GM18502 (cell line): ENCODE data around the gene BOLA3.
"Not testable (repeated sequence)": the region's sequence is repeated elsewhere in the genome, so short reads cannot be mapped to it uniquely, and the experiment has no call there.

Experiments used
- ATAC-seq: cut with Tn5 transposase; IDR thresholded peaks from one replicate; pipeline ENCODE4 v1.9.1; 2021; ENCODE audit warnings: mild to moderate bottlenecking; ENCODE audit not compliant: unreplicated experiment, poor library complexity

The BOLA3 gene

GRCh38 chr2:74105413-74105812, 42.3 kb downstream of the BOLA3 start:
- ATAC-seq, result no peak

- ATAC-seq, result no peak
These were observed 42.9 kb downstream of the BOLA3 start for GRCh38 chr2:74104839-74105238.

- ATAC-seq, result no peak
These were observed 43.9 kb downstream of the BOLA3 start for GRCh38 chr2:74103763-74104162.

GRCh38 chr2:74102516-74102915, 45.2 kb downstream of the BOLA3 start:
- ATAC-seq, result no peak

GRCh38 chr2:74101574-74102300, 46.0 kb downstream of the BOLA3 start:
- no peak for ATAC-seq

GRCh38 chr2:74100254-74101216, 47.2 kb downstream of the BOLA3 start:
- no peak for ATAC-seq

- no peak for ATAC-seq
These were observed 47.9 kb downstream of the BOLA3 start for GRCh38 chr2:74099835-74100234.

GRCh38 chr2:74099271-74099670, 48.4 kb downstream of the BOLA3 start:
- ATAC-seq, result no peak

- ATAC-seq, result no peak
These were observed 50.1 kb downstream of the BOLA3 start for GRCh38 chr2:74097574-74097973.

GRCh38 chr2:74096052-74096451, 51.7 kb downstream of the BOLA3 start:
- ATAC-seq, result no peak

- no peak for ATAC-seq
These were observed 52.1 kb downstream of the BOLA3 start for GRCh38 chr2:74095632-74096031.

- ATAC-seq, result no peak
These were observed 53.4 kb downstream of the BOLA3 start for GRCh38 chr2:74094291-74094690.

- ATAC-seq, result no peak
These were observed 53.9 kb downstream of the BOLA3 start for GRCh38 chr2:74093840-74094239.

- no peak for ATAC-seq
These were observed 54.3 kb downstream of the BOLA3 start for GRCh38 chr2:74093426-74093825.

GRCh38 chr2:74092275-74092674, 55.4 kb downstream of the BOLA3 start:
- ATAC-seq, result no peak

- ATAC-seq, result no peak
These were observed 56.3 kb downstream of the BOLA3 start for GRCh38 chr2:74091391-74091790.

GRCh38 chr2:74089816-74090745, 57.6 kb downstream of the BOLA3 start:
- ATAC-seq, result no peak

- not testable (repeated sequence) for ATAC-seq
These were observed 59.0 kb downstream of the BOLA3 start for GRCh38 chr2:74088676-74089075.

- no peak for ATAC-seq
These were observed 60.0 kb downstream of the BOLA3 start for GRCh38 chr2:74087696-74088095.

- no peak for ATAC-seq
These were observed 61.7 kb downstream of the BOLA3 start for GRCh38 chr2:74086021-74086420.
